HepG2 (cell line): Measurements from ENCODE around the gene GALNT17. TPM values are rescaled to one million over a fixed set of nuclear protein-coding genes. Genes with fewer than 3 reads are reported as not detected.

Source experiments
- ATAC-seq: fragments of 200-7000 bp; cut with Tn5 transposase; 3 replicates; pipeline ENCODE4 v1.9.1; 2020; ENCODE audit warnings: mild to moderate bottlenecking, moderate library complexity
- BruUV-seq: library from RNA; stranded (reverse); fragments of 400-500 nt; replicated peaks from 2 replicates; lab custom pipeline; 2021; lab: Mats Ljungman, UMichigan
- CTCF ChIA-PET: fragments of 300-600 bp; formaldehyde crosslinking; extraction: SDS; loops from one replicate; lab custom pipeline; 2021; ENCODE audit warnings: low total read pairs, inconsistent platforms, low intra/inter-chr PET ratio; lab: Yijun Ruan, JAX
- POLR2A ChIA-PET: fragments of 350-600 bp; sonication (Branson Sonifier 250); formaldehyde crosslinking; loops from one replicate; lab custom pipeline; 2020; ENCODE audit warnings: antibody characterized with exemption, inconsistent platforms; lab: Yijun Ruan, JAX
- DNase-seq: peaks from one replicate; pipeline ENCODE4 v3.0.0-alpha.2; 2015; ENCODE audit warnings: low spot score
- FAIRE-seq: peaks from 3 replicates; lab custom pipeline; 2011; peaks lifted over from hg19 to GRCh38; lab: Jason Lieb, UNC
- H2AFZ ChIP-seq: one replicate; pipeline ENCODE4 v1.6.1; 2011; ENCODE audit warnings: low read length, inconsistent platforms
- H3K27ac ChIP-seq: fragments of 300-600 bp; 3 replicates; pipeline ENCODE4 v1.8.0; 2011; ENCODE audit warnings: mixed run types, mild to moderate bottlenecking, mixed read lengths, low read length, inconsistent platforms; ENCODE audit not compliant: insufficient read depth; ENCODE audit errors: extremely low read length
- H3K27me3 ChIP-seq, 2 experiments: fragments of 200-600 bp in 1 of 2; 2 replicates in 1 of 2; 3 replicates in 1 of 2; pipeline versions ENCODE4 v1.6.0 to v1.8.0; 2011; ENCODE audit warnings: low read length in 2 of 2, mild to moderate bottlenecking in 2 of 2, moderate library complexity in 2 of 2, inconsistent platforms in 1 of 2; ENCODE audit not compliant: insufficient read depth in 2 of 2, control insufficient read depth in 1 of 2
- H3K36me3 ChIP-seq, 2 experiments: fragments of 200-600 bp in 1 of 2; replicated peaks in 1 of 2; 2 replicates in 1 of 2; 3 replicates in 1 of 2; pipeline versions ENCODE4 v1.5.1 to v1.8.0; 2011; ENCODE audit warnings: low read length in 2 of 2, inconsistent platforms in 1 of 2; ENCODE audit not compliant: insufficient read depth in 2 of 2, control insufficient read depth in 1 of 2
- H3K4me1 ChIP-seq: 2 replicates; pipeline ENCODE4 v1.5.1; 2012; ENCODE audit warnings: low read length, inconsistent platforms; ENCODE audit not compliant: insufficient read depth
- H3K4me2 ChIP-seq: 2 replicates; pipeline ENCODE4 v1.6.0; 2011; ENCODE audit warnings: low read depth, low read length, inconsistent platforms
- H3K4me3 ChIP-seq, 3 experiments: fragments of 200-600 bp in 1 of 3; sonication (generic), shearing (Covaris generic) in 1 of 3; replicated peaks in 1 of 3; 2 replicates each; pipeline ENCODE4 v1.5.1; 2011 to 2016; ENCODE audit warnings: low read length in 3 of 3, inconsistent platforms in 2 of 3, low read depth in 2 of 3, mild to moderate bottlenecking in 2 of 3, control low read depth in 1 of 3, mixed read lengths in 1 of 3; ENCODE audit not compliant: insufficient read depth in 1 of 3
- H3K79me2 ChIP-seq: one replicate; pipeline ENCODE4 v1.6.1; 2011; ENCODE audit warnings: low read length, inconsistent platforms; ENCODE audit not compliant: insufficient read depth
- H3K9ac ChIP-seq: 2 replicates; pipeline ENCODE4 v1.6.0; 2011; ENCODE audit warnings: mild to moderate bottlenecking, low read depth, low read length, inconsistent platforms; ENCODE audit not compliant: insufficient read depth
- H3K9me3 ChIP-seq: 2 replicates; pipeline ENCODE4 v1.5.1; 2012; ENCODE audit warnings: mild to moderate bottlenecking, low read length
- H4K20me1 ChIP-seq: 2 replicates; pipeline ENCODE4 v1.6.0; 2011; ENCODE audit warnings: inconsistent platforms, mild to moderate bottlenecking, low read length, moderate library complexity; ENCODE audit not compliant: insufficient read depth
- ARNT2 ChIP-seq: sonication (generic); formaldehyde crosslinking; IDR thresholded peaks from 2 replicates; pipeline ENCODE4 v1.8.0; 2022; ENCODE audit warnings: mild to moderate bottlenecking, low read depth, missing genetic modification reagents, moderate library complexity
- ATF1 ChIP-seq: IDR thresholded peaks from 2 replicates; pipeline ENCODE4 v1.6.1; 2016; ENCODE audit warnings: mild to moderate bottlenecking, control low read depth
- CEBPB ChIP-seq: IDR thresholded peaks from 2 replicates; pipeline ENCODE4 v1.6.1; 2011; ENCODE audit warnings: low read depth, low read length, improper control_type of control experiment, borderline replicate concordance
- ELF4 ChIP-seq: sonication (generic); formaldehyde crosslinking; IDR thresholded peaks from 2 replicates; pipeline ENCODE4 v1.5.0; 2020; ENCODE audit warnings: missing genetic modification reagents, mild to moderate bottlenecking, moderate library complexity, borderline replicate concordance
- MTA1 ChIP-seq: sonication (generic); formaldehyde crosslinking; IDR thresholded peaks from 2 replicates; pipeline ENCODE4 v1.4.0; 2020; ENCODE audit warnings: missing genetic modification reagents, mild to moderate bottlenecking, borderline replicate concordance
- NFYB ChIP-seq: sonication (generic); formaldehyde crosslinking; IDR thresholded peaks from 2 replicates; pipeline ENCODE4 v1.4.0; 2020; ENCODE audit warnings: missing genetic modification reagents
- NR2F2 ChIP-seq: IDR thresholded peaks from 2 replicates; pipeline ENCODE4 v1.6.1; 2012; ENCODE audit warnings: low read depth, inconsistent platforms, borderline replicate concordance
- RBM22 ChIP-seq: fragments of 200-400 bp; formaldehyde crosslinking; optimal IDR thresholded peaks from 2 replicates; pipeline ENCODE3; 2017; ENCODE audit warnings: mild to moderate bottlenecking, low read length, moderate library complexity
- RCOR2 ChIP-seq: IDR thresholded peaks from 2 replicates; pipeline ENCODE4 v1.6.1; 2016; ENCODE audit warnings: missing biosample characterization, missing genetic modification reagents
- ZNF317 ChIP-seq: sonication (generic); formaldehyde crosslinking; IDR thresholded peaks from 2 replicates; pipeline ENCODE4 v1.5.0; 2020; ENCODE audit warnings: mild to moderate bottlenecking, missing genetic modification reagents
- ZNF674 ChIP-seq: sonication (generic); formaldehyde crosslinking; IDR thresholded peaks from 2 replicates; pipeline ENCODE4 v1.5.0; 2020; ENCODE audit warnings: low read depth, mild to moderate bottlenecking, missing genetic modification reagents
- ZNF713 ChIP-seq: sonication (generic); formaldehyde crosslinking; IDR thresholded peaks from 2 replicates; pipeline ENCODE4 v1.4.0; 2020; ENCODE audit warnings: mild to moderate bottlenecking, missing genetic modification reagents
- ZNF792 ChIP-seq: IDR thresholded peaks from 2 replicates; pipeline ENCODE4 v1.6.1; 2016
- ZNF841 ChIP-seq: sonication (generic); formaldehyde crosslinking; IDR thresholded peaks from 2 replicates; pipeline ENCODE4 v1.8.1; 2023; ENCODE audit warnings: missing genetic modification reagents, borderline replicate concordance
- WGBS: methylation state at CpG from one replicate; pipeline ENCODE4 v1.1.6; 2017; ENCODE audit warnings: low lambda C conversion rate; 5-methylcytosine and 5-hydroxymethylcytosine counted together
- in situ Hi-C: cut with HindIII; loops from 2 replicates; pipeline ENCODE4 v1.10.0; 2017; ENCODE audit warnings: low pct_unique_long_range_greater_than_20kb; ENCODE audit not compliant: extremely low pct_ligation_motif_present
- intact Hi-C: fragments of 100-400 bp; cut with micrococcal nuclease; formaldehyde crosslinking; loops from one replicate; pipeline ENCODE4 v1.10.0; 2022; ENCODE audit not compliant: unreplicated experiment
- polyA plus RNA-seq, 8 experiments: library from polyadenylated mRNA; depleted of rRNA in 3 of 8; stranded (reverse) in 7 of 8; unstranded in 1 of 8; fragments of >200 nt; fragmentation: Illumina TruSeq in 4 of 8; extraction: Trizol in 4 of 8; gene quantifications; 2 replicates each; pipeline versions ENCODE4 v1.2.1 to v1.2.3, GENCODE V29; 2011 to 2016; ENCODE audit warnings: low read depth in 4 of 8, missing spikeins in 1 of 8, mixed read lengths in 1 of 8; ENCODE audit not compliant: insufficient read depth in 1 of 8
- total RNA-seq, 5 experiments: library from RNA; depleted of rRNA; stranded (reverse); fragments of >200 nt; fragmentation: Illumina TruSeq; extraction: Trizol; gene quantifications; 2 replicates each; pipeline ENCODE4 v1.2.3, GENCODE V29; 2016; ENCODE audit warnings: low read depth in 1 of 5
- TF ChIP-seq, protein P1 (sequence below): sonication (generic); formaldehyde crosslinking; IDR thresholded peaks from 2 replicates; pipeline ENCODE4 v1.8.0; 2022; ENCODE audit warnings: mild to moderate bottlenecking, missing genetic modification reagents
- TF ChIP-seq, protein P2 (sequence below): sonication (generic); formaldehyde crosslinking; IDR thresholded peaks from 2 replicates; pipeline ENCODE4 v1.4.0; 2020; ENCODE audit warnings: missing genetic modification reagents
- TF ChIP-seq, protein P3 (sequence below): sonication (generic); formaldehyde crosslinking; IDR thresholded peaks from 2 replicates; pipeline ENCODE4 v1.8.0; 2022; ENCODE audit warnings: mild to moderate bottlenecking, missing genetic modification reagents; ENCODE audit not compliant: insufficient replicate concordance

The GALNT17 gene
- total and polyA plus RNA-seq, 2 of the 13 experiments (the other 11 are each of a cell fraction or from before 2014, with no cell fraction given): not detected

GRCh38 chr7:71566991-71567390 lies 435.0 kb downstream of the GALNT17 start (continued):
- TF ChIP-seq NR2F2 (no peak), RCOR2 (no peak), NFYB (no peak), MTA1 (CRISPR knock-in tag) (no peak), ZNF841 (no peak), RBM22 (no peak)
- TF ChIP-seq, protein P1, sequence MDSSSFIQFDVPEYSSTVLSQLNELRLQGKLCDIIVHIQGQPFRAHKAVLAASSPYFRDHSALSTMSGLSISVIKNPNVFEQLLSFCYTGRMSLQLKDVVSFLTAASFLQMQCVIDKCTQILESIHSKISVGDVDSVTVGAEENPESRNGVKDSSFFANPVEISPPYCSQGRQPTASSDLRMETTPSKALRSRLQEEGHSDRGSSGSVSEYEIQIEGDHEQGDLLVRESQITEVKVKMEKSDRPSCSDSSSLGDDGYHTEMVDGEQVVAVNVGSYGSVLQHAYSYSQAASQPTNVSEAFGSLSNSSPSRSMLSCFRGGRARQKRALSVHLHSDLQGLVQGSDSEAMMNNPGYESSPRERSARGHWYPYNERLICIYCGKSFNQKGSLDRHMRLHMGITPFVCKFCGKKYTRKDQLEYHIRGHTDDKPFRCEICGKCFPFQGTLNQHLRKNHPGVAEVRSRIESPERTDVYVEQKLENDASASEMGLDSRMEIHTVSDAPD (CRISPR knock-in tag): no peak
- TF ChIP-seq, all 625 proteins: peak for 0

DNA sequence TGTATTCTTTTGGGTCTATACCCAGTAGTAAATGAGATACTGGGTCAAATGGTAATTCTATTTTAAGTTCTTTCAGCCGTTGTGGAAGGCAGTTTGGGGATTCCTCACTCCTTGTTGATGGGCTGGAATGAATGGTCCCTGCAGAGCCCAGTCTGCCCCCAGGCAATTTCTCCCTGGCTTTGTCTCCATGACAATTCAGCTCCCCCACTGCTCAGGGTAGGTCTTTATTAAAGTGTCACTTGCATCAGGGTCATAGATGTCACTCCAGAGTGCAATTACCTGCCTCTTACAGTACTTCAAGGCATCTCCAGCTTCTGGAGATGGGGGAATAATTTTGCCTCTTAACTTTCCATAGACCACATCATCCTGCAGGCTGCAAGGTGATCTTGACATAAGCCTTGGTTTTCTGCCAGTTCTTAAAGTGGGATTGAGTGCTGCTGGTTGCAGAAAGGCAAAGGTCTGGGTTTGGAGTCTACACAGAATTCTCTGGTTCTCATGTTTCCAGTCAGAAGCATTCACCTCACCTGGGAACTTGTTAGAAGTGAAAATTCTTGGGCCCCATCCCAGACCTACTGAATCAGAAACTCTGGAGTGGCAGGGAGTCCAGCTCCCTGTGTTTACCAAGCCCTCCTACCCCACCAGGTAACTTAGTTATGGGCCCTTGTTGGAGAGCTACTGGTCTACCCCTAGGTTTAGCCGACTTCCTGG lies 442.4 kb downstream of the GALNT17 start:
- H2AFZ ChIP-seq: no peak overlapping the region
- ChIA-PET POLR2A (interaction anchor here (0.6 kb wide), 1 partner anchor 382 kb away, joined by 3 read pairs; no protein-coding TSS in a partner anchor), CTCF (no interaction called here)
- no peaks in the 10 kb centered on the region for H3K9me3 ChIP-seq
- no peak overlapping the region for H3K9ac ChIP-seq
- DNase-seq (no peak), FAIRE-seq (no peak), ATAC-seq (no peak)
- H3K27me3 ChIP-seq: no peaks in the 10 kb centered on the region
- H4K20me1 ChIP-seq: no peaks in the 10 kb centered on the region
- H3K4me3 ChIP-seq: no peak overlapping the region
- intact Hi-C loops (no loop called here), in situ Hi-C loops (no loop called here)
- BruUV-seq: no TSS peak
- no peaks in the 10 kb centered on the region for H3K4me1 ChIP-seq
- H3K36me3 ChIP-seq: no peaks in the 10 kb centered on the region
- H3K27ac ChIP-seq: no peak overlapping the region
- WGBS: 0% methylated on average over 1 of the region's 2 CpGs
- H3K4me2 ChIP-seq: no peak overlapping the region
- H3K79me2 ChIP-seq: no peaks in the 10 kb centered on the region
- TF ChIP-seq CEBPB (no peak), ZNF713 (CRISPR knock-in tag) (no peak), ZNF674 (CRISPR knock-in tag) (no peak), ELF4 (CRISPR knock-in tag) (no peak), ATF1 (no peak), ARNT2 (CRISPR knock-in tag) (no peak), ZNF317 (CRISPR knock-in tag) (no peak), ZNF792 (CRISPR knock-in tag) (no peak)
- TF ChIP-seq, protein P2, sequence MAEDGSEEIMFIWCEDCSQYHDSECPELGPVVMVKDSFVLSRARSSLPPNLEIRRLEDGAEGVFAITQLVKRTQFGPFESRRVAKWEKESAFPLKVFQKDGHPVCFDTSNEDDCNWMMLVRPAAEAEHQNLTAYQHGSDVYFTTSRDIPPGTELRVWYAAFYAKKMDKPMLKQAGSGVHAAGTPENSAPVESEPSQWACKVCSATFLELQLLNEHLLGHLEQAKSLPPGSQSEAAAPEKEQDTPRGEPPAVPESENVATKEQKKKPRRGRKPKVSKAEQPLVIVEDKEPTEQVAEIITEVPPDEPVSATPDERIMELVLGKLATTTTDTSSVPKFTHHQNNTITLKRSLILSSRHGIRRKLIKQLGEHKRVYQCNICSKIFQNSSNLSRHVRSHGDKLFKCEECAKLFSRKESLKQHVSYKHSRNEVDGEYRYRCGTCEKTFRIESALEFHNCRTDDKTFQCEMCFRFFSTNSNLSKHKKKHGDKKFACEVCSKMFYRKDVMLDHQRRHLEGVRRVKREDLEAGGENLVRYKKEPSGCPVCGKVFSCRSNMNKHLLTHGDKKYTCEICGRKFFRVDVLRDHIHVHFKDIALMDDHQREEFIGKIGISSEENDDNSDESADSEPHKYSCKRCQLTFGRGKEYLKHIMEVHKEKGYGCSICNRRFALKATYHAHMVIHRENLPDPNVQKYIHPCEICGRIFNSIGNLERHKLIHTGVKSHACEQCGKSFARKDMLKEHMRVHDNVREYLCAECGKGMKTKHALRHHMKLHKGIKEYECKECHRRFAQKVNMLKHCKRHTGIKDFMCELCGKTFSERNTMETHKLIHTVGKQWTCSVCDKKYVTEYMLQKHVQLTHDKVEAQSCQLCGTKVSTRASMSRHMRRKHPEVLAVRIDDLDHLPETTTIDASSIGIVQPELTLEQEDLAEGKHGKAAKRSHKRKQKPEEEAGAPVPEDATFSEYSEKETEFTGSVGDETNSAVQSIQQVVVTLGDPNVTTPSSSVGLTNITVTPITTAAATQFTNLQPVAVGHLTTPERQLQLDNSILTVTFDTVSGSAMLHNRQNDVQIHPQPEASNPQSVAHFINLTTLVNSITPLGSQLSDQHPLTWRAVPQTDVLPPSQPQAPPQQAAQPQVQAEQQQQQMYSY (CRISPR knock-in tag): no peak
- TF ChIP-seq, protein P3, sequence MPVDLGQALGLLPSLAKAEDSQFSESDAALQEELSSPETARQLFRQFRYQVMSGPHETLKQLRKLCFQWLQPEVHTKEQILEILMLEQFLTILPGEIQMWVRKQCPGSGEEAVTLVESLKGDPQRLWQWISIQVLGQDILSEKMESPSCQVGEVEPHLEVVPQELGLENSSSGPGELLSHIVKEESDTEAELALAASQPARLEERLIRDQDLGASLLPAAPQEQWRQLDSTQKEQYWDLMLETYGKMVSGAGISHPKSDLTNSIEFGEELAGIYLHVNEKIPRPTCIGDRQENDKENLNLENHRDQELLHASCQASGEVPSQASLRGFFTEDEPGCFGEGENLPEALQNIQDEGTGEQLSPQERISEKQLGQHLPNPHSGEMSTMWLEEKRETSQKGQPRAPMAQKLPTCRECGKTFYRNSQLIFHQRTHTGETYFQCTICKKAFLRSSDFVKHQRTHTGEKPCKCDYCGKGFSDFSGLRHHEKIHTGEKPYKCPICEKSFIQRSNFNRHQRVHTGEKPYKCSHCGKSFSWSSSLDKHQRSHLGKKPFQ: no peak
